H1 (cell line): ENCODE results near the gene LRRC17. TPM values are rescaled to one million over a fixed set of nuclear protein-coding genes. Genes with fewer than 3 reads are reported as not detected.

Experiments
- ATF2 ChIP-seq: IDR thresholded peaks from 2 replicates; pipeline ENCODE4 v1.6.1; 2012; ENCODE audit warnings: low read length, inconsistent platforms
- CHD7 ChIP-seq: fragments of 300-600 bp; sonication (generic); IDR thresholded peaks from 2 replicates; pipeline ENCODE4 v1.7.1; 2012; ENCODE audit warnings: low read length, moderate library complexity, mild to moderate bottlenecking, inconsistent platforms; ENCODE audit not compliant: insufficient replicate concordance
- HDAC2 ChIP-seq, 2 experiments: fragments of 300-600 bp in 1 of 2; sonication (generic) in 1 of 2; IDR thresholded peaks; 2 replicates each; pipeline ENCODE4 v1.6.1; 2011 to 2012; ENCODE audit warnings: low read depth in 2 of 2, low read length in 2 of 2, mild to moderate bottlenecking in 2 of 2, moderate library complexity in 2 of 2, borderline replicate concordance in 1 of 2, inconsistent platforms in 1 of 2
- KDM4A ChIP-seq: IDR thresholded peaks from one replicate; pipeline ENCODE4 v1.7.1; 2012; ENCODE audit warnings: low read depth, mild to moderate bottlenecking, moderate library complexity, low read length, inconsistent platforms; ENCODE audit not compliant: severe bottlenecking
- SRF ChIP-seq: IDR thresholded peaks from 2 replicates; pipeline ENCODE4 v1.6.1; 2011; ENCODE audit warnings: mild to moderate bottlenecking, low read depth, low read length, moderate library complexity
- polyA plus RNA-seq, 7 experiments: library from polyadenylated mRNA; depleted of rRNA in 3 of 7; stranded (reverse) in 5 of 7; unstranded in 2 of 7; fragments of >200 nt in 5 of 7; fragments of 200-250 nt in 2 of 7; gene quantifications; 1 replicate in 5 of 7; 2 replicates in 1 of 7; 4 replicates in 1 of 7; pipeline versions ENCODE4 v1.2.1 to v1.2.3, GENCODE V29; 2011 to 2013; ENCODE audit warnings: missing spikeins in 2 of 7, mixed read lengths in 2 of 7
- total RNA-seq: library from RNA; stranded (reverse); fragmentation: NEBNext Ultra II Directional; extraction: Animal tissue kit (Norgen Biotek cat#: 25700); gene quantifications from 2 replicates; pipeline ENCODE4 v1.2.1, GENCODE V29; 2021

LRRC17 gene
- total and polyA plus RNA-seq, 2 of the 8 experiments (the other 6 are each of a cell fraction or from before 2014, with no cell fraction given), result 3.0 TPM

GRCh38 chr7:102992509-102992937 is 79.7 kb downstream of the LRRC17 start (continued):
- TF ChIP-seq CHD7 (no peak), KDM4A (no peak), SRF (no peak), HDAC2 (IDR thresholded peaks at IDR 0.05; ENCODE audit: borderline replicate concordance in 1 of 2, low read depth in 2 of 2, low read length in 2 of 2) (no peak), ATF2 (no peak)
- TF ChIP-seq, all 59 proteins: peak for 0
